Testis (tissue), 3 donors: ENCODE results near the gene LMAN2L. TPM values are rescaled to one million over a fixed set of nuclear protein-coding genes. Genes with fewer than 3 reads are reported as not detected.

Experiments used
- DNase-seq: peaks from one replicate; pipeline ENCODE4 v3.0.0-alpha.2; 2019
- H3K27ac ChIP-seq, 2 donors: fragments of 200-600 bp; sonication (generic); one replicate each; pipeline ENCODE4 v1.5.1; 2019
- H3K27me3 ChIP-seq: fragments of 200-600 bp; sonication (generic); one replicate; pipeline ENCODE4 v1.5.1; 2019
- H3K36me3 ChIP-seq: fragments of 200-600 bp; sonication (generic); one replicate; pipeline ENCODE4 v1.5.1; 2017; ENCODE audit warnings: low read depth; ENCODE audit errors: missing control alignments
- H3K4me1 ChIP-seq: fragments of 200-600 bp; sonication (generic); one replicate; pipeline ENCODE4 v1.5.1; 2019
- H3K4me3 ChIP-seq, 2 donors: fragments of 200-600 bp; sonication (generic); one replicate each; pipeline ENCODE4 v1.5.1; 2017 to 2019
- H3K9me3 ChIP-seq: fragments of 200-600 bp; sonication (generic); one replicate; pipeline ENCODE4 v1.5.1; 2017
- POLR2A ChIP-seq: fragments of 450-650 bp; IDR thresholded peaks from one replicate; pipeline ENCODE4 v1.6.1; 2017; ENCODE audit warnings: antibody characterized with exemption, mild to moderate bottlenecking, moderate library complexity
- WGBS, 2 donors: methylation state at CpG; one replicate each; pipeline ENCODE4 v1.1.5; 2018; 5-methylcytosine and 5-hydroxymethylcytosine counted together
- intact Hi-C: fragments of 100-400 bp; cut with DNase I; formaldehyde crosslinking; loops from one replicate; pipeline ENCODE4 v1.15.1; 2023; ENCODE audit warnings: low total_unique reads
- polyA plus RNA-seq: library from polyadenylated mRNA; stranded (reverse); fragments of 350-450 nt; fragmentation: Illumina TruSeq; extraction: RNeasy Lipid Tissue Mini Kit (QIAGEN cat#74804); gene quantifications from one replicate; pipeline ENCODE4 v1.2.3, GENCODE V29; 2014; ENCODE audit warnings: low read depth, low replicate concordance; ENCODE audit not compliant: insufficient read depth
- total RNA-seq, 2 donors: library from RNA; depleted of rRNA; stranded (reverse); fragments of >200 nt; gene quantifications; one replicate each; pipeline ENCODE4 v1.2.3, GENCODE V29; 2016
- TF ChIP-seq, protein P1 (sequence below), 3 experiments: fragments of 450-650 bp in 2 of 3; fragments of 200-600 bp in 1 of 3; sonication (generic) in 1 of 3; IDR thresholded peaks; one replicate each; pipeline ENCODE4 v1.5.1; 2016 to 2019; ENCODE audit warnings: antibody characterized with exemption in 3 of 3, mild to moderate bottlenecking in 2 of 3, moderate library complexity in 1 of 3

LMAN2L gene
- total and polyA plus RNA-seq, 3 donors from 2014 or later = 24.2 to 25.2 (median 24.5) TPM

DNA sequence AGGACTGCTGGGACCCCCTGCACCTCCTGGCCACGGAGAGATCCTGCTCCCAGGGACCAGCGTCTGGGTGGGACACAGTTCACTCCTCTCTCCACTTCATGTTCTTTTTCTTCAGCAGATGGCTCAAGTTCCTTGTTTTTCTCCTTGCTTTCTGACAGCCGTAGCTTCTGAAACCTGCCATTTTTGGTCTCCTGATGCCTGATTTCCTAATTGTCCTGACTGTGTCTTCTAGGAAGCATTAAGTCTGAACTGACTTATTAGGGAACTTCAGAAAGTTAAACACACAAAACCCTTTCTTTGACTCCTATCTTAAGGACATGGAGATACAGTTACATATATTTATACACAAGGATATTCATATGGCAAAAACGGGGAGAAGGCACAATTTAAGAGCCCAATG is 43.5 kb upstream of the LMAN2L start:
- no peak overlapping the region for H3K27ac ChIP-seq
- H3K27me3 ChIP-seq = no peaks in the 10 kb centered on the region
- no peak for TF ChIP-seq POLR2A
- TF ChIP-seq, protein P1, sequence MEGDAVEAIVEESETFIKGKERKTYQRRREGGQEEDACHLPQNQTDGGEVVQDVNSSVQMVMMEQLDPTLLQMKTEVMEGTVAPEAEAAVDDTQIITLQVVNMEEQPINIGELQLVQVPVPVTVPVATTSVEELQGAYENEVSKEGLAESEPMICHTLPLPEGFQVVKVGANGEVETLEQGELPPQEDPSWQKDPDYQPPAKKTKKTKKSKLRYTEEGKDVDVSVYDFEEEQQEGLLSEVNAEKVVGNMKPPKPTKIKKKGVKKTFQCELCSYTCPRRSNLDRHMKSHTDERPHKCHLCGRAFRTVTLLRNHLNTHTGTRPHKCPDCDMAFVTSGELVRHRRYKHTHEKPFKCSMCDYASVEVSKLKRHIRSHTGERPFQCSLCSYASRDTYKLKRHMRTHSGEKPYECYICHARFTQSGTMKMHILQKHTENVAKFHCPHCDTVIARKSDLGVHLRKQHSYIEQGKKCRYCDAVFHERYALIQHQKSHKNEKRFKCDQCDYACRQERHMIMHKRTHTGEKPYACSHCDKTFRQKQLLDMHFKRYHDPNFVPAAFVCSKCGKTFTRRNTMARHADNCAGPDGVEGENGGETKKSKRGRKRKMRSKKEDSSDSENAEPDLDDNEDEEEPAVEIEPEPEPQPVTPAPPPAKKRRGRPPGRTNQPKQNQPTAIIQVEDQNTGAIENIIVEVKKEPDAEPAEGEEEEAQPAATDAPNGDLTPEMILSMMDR (IDR thresholded peaks at IDR 0.05) = no peak
- intact Hi-C loops = no loop called here
- H3K36me3 ChIP-seq = no peaks in the 10 kb centered on the region
- DNase-seq = no peak
- H3K9me3 ChIP-seq = no peaks in the 10 kb centered on the region
- H3K4me1 ChIP-seq = no peaks in the 10 kb centered on the region
- no peak overlapping the region for H3K4me3 ChIP-seq
- WGBS, 2 donors = 82 to 86% methylated on average over 4 of the region's 4 CpGs

DNA sequence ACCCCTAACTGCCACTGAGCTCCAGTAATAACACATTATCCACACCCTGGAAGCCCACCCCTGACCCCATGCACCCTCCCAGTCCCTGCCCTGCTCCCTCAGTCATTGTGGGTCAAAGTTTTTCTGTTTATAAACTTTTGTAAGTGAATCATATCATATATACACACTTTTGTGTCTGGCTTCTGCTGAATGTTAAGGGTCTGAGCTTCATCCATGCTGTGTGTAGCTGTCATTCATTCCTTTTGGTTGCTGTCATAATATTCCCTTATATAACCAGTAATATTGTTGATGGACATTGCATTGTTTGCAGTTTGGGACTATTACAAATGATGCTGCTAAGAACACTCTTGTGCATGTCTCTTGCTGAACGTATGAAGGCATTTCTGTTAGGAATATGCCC is 35.3 kb upstream of the LMAN2L start:
- Histone ChIP-seq H3K36me3 (no peaks in the 10 kb centered on the region), H3K4me1 (no peaks in the 10 kb centered on the region), H3K27ac (no peak overlapping the region), H3K4me3 (no peak overlapping the region), H3K27me3 (no peaks in the 10 kb centered on the region), H3K9me3 (no peaks in the 10 kb centered on the region)
- DNase-seq = no peak
- TF ChIP-seq, protein P1 (IDR thresholded peaks at IDR 0.05) = no peak
- no peak for TF ChIP-seq POLR2A
- intact Hi-C loops = no loop called here
- WGBS, 2 donors = 36 to 77% methylated on average over 1 of the region's 1 CpG

DNA sequence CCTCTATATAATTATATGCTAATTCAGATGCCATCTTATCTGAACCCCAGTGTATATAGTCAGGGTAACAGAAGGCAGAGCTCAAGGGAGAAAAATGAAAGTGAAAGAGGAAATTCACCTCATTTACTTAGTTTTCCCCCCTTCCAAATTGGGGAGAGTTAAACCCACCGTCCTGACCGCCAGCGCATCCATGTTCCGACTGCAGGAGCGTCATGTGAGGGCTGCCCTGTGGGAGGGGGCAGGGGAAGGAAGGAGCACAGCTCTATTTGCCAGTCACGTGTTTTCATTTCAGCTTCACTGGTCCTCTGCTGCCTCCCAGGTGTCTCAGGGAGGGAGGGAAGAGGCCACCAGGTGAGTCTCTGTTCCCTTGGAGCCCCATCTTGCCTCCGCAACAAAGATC is 34.1 kb upstream of the LMAN2L start:
- intact Hi-C loops = no loop called here
- H3K9me3 ChIP-seq = no peaks in the 10 kb centered on the region
- H3K4me1 ChIP-seq = no peaks in the 10 kb centered on the region
- H3K27me3 ChIP-seq = no peaks in the 10 kb centered on the region
- TF ChIP-seq POLR2A = no peak
- TF ChIP-seq, protein P1 (IDR thresholded peaks at IDR 0.05) = no peak
- no peak overlapping the region for H3K27ac ChIP-seq
- H3K4me3 ChIP-seq = no peak overlapping the region
- no peak for DNase-seq
- H3K36me3 ChIP-seq = no peaks in the 10 kb centered on the region
- 68 to 83% methylated on average over 6 to 7 of the region's 7 CpGs for WGBS, 2 donors

DNA sequence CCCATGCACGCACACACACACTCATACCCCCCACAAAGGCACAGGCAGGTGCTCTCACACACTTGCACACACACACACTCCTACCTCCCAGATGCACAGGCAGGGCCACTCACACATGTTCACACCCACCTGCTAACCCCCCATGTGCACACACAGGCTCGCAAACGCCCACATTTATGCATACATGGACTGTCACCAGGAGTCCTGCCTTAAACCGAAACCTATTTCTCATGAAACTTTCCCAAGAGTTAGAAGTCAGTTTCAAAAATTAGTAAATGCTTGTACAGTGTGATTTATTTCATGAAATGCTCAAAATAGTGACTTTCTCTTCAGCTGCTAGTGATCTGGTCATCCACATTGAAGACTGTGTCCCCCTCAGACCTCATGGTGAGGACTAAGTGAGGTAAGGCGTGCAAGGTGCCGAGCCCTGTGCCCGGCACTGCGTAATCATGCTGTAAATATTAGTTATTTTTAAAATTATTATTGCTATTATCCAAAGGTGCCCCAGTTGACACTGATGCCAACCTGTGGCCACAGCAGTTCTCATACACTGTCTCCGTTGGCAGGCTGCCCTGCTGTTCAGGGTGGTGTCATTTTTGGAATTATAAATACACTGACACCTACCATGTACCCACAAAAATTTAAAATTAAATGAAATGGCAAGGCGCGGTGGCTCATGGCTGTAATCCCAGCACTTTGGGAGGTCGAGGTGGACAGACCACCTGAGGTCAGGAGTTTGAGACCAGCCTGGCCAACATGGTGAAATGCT is 33.2 kb upstream of the LMAN2L start:
- Histone ChIP-seq H3K9me3 (no peaks in the 10 kb centered on the region), H3K4me3 (no peak overlapping the region), H3K27ac (no peak overlapping the region), H3K27me3 (no peaks in the 10 kb centered on the region), H3K4me1 (no peaks in the 10 kb centered on the region), H3K36me3 (no peaks in the 10 kb centered on the region)
- DNase-seq = no peak
- 94% methylated on average over 12 of the region's 12 CpGs for WGBS, 2 donors
- TF ChIP-seq, protein P1 (IDR thresholded peaks at IDR 0.05) = no peak
- TF ChIP-seq POLR2A = no peak
- intact Hi-C loops = no loop called here
